Gastroesophageal sphincter (tissue), 3 donors: ENCODE data around the gene IL1RAPL2.

ENCODE experiments used
- EP300 ChIP-seq: sonication (generic); formaldehyde crosslinking; IDR thresholded peaks from one replicate; pipeline ENCODE4 v1.6.1; 2017; ENCODE audit warnings: antibody characterized with exemption, mild to moderate bottlenecking
- POLR2A ChIP-seq, 2 donors: fragments of 450-650 bp; IDR thresholded peaks; one replicate each; pipeline ENCODE4 v1.6.1; 2017; ENCODE audit warnings: antibody characterized with exemption in 2 of 2, mild to moderate bottlenecking in 2 of 2, moderate library complexity in 1 of 2
- POLR2AphosphoS5 ChIP-seq: sonication (generic); formaldehyde crosslinking; IDR thresholded peaks from one replicate; pipeline ENCODE4 v1.6.1; 2017; ENCODE audit warnings: antibody characterized with exemption
- TF ChIP-seq, protein P1 (sequence below), 4 experiments: fragments of 200-600 bp in 2 of 4; fragments of 450-650 bp in 2 of 4; sonication (generic) in 1 of 4; IDR thresholded peaks; one replicate each; pipeline ENCODE4 v1.5.1; 2017 to 2019; ENCODE audit warnings: antibody characterized with exemption in 4 of 4, mild to moderate bottlenecking in 2 of 4, moderate library complexity in 2 of 4

DNA sequence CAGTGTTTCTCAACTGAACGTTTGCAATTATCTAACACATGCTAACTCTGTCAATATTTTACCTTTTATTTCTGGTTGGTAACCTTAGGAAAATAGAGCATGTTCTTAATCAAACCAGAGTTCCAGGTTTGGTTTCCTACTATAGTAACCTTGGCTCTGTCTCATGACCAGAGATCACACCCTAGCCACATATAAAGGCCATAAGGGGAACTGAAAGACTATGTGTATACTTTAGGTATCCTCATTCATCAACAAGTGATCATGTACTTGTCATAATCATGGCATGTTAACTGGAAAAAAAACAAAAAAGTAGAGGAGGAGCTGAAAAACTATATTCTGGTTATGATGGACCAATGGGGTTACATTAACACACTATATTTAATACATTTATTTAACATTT is 352.1 kb downstream of the IL1RAPL2 start:
- TF ChIP-seq, protein P1, sequence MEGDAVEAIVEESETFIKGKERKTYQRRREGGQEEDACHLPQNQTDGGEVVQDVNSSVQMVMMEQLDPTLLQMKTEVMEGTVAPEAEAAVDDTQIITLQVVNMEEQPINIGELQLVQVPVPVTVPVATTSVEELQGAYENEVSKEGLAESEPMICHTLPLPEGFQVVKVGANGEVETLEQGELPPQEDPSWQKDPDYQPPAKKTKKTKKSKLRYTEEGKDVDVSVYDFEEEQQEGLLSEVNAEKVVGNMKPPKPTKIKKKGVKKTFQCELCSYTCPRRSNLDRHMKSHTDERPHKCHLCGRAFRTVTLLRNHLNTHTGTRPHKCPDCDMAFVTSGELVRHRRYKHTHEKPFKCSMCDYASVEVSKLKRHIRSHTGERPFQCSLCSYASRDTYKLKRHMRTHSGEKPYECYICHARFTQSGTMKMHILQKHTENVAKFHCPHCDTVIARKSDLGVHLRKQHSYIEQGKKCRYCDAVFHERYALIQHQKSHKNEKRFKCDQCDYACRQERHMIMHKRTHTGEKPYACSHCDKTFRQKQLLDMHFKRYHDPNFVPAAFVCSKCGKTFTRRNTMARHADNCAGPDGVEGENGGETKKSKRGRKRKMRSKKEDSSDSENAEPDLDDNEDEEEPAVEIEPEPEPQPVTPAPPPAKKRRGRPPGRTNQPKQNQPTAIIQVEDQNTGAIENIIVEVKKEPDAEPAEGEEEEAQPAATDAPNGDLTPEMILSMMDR (IDR thresholded peaks at IDR 0.05) = no peak
- TF ChIP-seq POLR2A (IDR thresholded peaks at IDR 0.05) (no peak), POLR2AphosphoS5 (no peak), EP300 (no peak)
